Hepatocyte (in vitro differentiated cells): Measurements from ENCODE around the gene SEMA5A.

ENCODE experiments used
- EZH2 ChIP-seq: fragments of 200-600 bp; sonication (generic); IDR thresholded peaks from 2 replicates; pipeline ENCODE4 v1.6.1; 2016; ENCODE audit warnings: antibody characterized with exemption, mild to moderate bottlenecking, borderline replicate concordance
- EZH2phosphoT487 ChIP-seq: fragments of 200-600 bp; sonication (generic); IDR thresholded peaks from one replicate; pipeline ENCODE4 v1.6.1; 2018; ENCODE audit warnings: antibody characterized with exemption, mild to moderate bottlenecking, low read depth, moderate library complexity; ENCODE audit not compliant: unreplicated experiment, severe bottlenecking
- TF ChIP-seq, protein P1 (sequence below): fragments of 200-600 bp; sonication (generic); IDR thresholded peaks from 2 replicates; pipeline ENCODE4 v1.5.1; 2016; ENCODE audit warnings: antibody characterized with exemption, mild to moderate bottlenecking; ENCODE audit not compliant: poor library complexity

- TF ChIP-seq, protein P1, sequence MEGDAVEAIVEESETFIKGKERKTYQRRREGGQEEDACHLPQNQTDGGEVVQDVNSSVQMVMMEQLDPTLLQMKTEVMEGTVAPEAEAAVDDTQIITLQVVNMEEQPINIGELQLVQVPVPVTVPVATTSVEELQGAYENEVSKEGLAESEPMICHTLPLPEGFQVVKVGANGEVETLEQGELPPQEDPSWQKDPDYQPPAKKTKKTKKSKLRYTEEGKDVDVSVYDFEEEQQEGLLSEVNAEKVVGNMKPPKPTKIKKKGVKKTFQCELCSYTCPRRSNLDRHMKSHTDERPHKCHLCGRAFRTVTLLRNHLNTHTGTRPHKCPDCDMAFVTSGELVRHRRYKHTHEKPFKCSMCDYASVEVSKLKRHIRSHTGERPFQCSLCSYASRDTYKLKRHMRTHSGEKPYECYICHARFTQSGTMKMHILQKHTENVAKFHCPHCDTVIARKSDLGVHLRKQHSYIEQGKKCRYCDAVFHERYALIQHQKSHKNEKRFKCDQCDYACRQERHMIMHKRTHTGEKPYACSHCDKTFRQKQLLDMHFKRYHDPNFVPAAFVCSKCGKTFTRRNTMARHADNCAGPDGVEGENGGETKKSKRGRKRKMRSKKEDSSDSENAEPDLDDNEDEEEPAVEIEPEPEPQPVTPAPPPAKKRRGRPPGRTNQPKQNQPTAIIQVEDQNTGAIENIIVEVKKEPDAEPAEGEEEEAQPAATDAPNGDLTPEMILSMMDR, result no peak
- TF ChIP-seq EZH2, result no peak
- TF ChIP-seq EZH2phosphoT487, result no peak
These were observed 304.2 kb downstream of the SEMA5A start for GRCh38 chr5:9241479-9242305.
